ENCODE measurements around the gene FSCN2.

FSCN2 gene

DNA sequence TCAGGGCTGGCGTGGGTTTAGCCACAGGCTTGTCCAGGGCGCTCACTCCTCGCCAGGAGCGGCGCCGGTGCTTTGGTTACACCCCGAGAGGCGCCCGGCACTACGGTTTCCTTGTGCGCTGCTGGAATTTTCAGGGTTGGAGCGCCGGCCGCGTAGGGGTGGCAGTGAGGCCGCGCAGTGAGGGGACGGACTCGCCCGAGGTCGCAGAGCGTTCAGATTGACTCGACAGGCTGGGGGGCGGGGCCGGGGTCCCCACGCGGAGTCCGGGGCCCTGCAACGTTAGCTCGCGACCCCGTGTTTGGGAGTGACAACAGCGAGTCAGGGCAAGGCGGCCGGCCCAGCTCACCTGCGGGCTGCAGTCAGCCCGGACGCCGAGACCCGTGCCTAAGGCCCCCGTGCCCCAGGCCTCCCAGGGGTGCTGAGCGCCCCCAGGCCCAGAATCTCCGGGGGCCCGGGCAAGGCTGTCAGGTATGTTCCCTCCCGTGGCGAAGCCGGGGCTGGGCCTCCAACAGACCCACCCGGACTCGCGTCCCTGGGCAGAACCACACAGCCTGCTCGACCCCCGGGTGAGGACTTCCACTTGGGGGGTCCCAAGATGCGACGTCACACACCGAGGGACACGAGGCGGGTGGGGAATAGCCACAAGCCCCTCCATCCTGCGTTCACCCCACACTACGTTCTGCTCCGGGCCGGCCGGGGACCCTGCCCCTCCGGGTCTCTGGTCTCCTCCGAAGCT is 14.3 kb upstream of the FSCN2 start:
- H3K9me3 ChIP-seq, result no peaks in the 10 kb centered on the region
- no peaks in the 10 kb centered on the region for H3K27me3 ChIP-seq
- peaks cover 33 to 36% (median 35%) of the 10 kb centered on the region in 3 donors for H3K36me3 ChIP-seq
- H3K4me1 ChIP-seq, result peaks cover 0 to 49% (median 29%) of the 10 kb centered on the region in 4 donors
- TF ChIP-seq, protein P1, sequence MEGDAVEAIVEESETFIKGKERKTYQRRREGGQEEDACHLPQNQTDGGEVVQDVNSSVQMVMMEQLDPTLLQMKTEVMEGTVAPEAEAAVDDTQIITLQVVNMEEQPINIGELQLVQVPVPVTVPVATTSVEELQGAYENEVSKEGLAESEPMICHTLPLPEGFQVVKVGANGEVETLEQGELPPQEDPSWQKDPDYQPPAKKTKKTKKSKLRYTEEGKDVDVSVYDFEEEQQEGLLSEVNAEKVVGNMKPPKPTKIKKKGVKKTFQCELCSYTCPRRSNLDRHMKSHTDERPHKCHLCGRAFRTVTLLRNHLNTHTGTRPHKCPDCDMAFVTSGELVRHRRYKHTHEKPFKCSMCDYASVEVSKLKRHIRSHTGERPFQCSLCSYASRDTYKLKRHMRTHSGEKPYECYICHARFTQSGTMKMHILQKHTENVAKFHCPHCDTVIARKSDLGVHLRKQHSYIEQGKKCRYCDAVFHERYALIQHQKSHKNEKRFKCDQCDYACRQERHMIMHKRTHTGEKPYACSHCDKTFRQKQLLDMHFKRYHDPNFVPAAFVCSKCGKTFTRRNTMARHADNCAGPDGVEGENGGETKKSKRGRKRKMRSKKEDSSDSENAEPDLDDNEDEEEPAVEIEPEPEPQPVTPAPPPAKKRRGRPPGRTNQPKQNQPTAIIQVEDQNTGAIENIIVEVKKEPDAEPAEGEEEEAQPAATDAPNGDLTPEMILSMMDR (IDR thresholded peaks at IDR 0.05), result no peak
- H3K4me3 ChIP-seq, result peak overlapping the region; percentile 92 to 99
- peak; percentile 67 to 86 for DNase-seq
- intact Hi-C loops (cut with DNase I; ENCODE audit: low total_unique reads), result no loop called here
- H3K27ac ChIP-seq, result peak overlapping the region; percentile 97 to 100

DNA sequence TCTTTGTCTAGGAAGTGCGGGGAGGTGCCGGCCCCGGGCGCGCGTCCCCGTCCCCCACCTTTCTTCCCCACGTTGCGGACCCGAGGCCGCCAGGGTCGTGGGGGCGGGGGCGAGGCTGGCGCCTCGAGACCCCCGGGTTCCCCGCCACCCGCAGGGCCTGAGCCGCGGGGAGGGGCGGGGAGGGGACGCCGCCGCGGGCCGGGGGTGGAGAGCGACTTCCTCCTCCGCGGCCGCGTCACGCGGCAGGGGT is 13.8 kb upstream of the FSCN2 start:
- H3K4me3 ChIP-seq, result peak overlapping the region; percentile 92 to 99
- DNase-seq, result no peak
- H3K9me3 ChIP-seq, result no peaks in the 10 kb centered on the region
- peak overlapping the region; percentile 97 to 100 for H3K27ac ChIP-seq
- H3K4me1 ChIP-seq, result peaks cover 0 to 49% (median 34%) of the 10 kb centered on the region in 4 donors
- intact Hi-C loops (cut with DNase I; ENCODE audit: low total_unique reads), result no loop called here
- peaks cover 28 to 31% (median 30%) of the 10 kb centered on the region in 3 donors for H3K36me3 ChIP-seq
- H3K27me3 ChIP-seq, result no peaks in the 10 kb centered on the region
- TF ChIP-seq, protein P1 (IDR thresholded peaks at IDR 0.05), result no peak

DNA sequence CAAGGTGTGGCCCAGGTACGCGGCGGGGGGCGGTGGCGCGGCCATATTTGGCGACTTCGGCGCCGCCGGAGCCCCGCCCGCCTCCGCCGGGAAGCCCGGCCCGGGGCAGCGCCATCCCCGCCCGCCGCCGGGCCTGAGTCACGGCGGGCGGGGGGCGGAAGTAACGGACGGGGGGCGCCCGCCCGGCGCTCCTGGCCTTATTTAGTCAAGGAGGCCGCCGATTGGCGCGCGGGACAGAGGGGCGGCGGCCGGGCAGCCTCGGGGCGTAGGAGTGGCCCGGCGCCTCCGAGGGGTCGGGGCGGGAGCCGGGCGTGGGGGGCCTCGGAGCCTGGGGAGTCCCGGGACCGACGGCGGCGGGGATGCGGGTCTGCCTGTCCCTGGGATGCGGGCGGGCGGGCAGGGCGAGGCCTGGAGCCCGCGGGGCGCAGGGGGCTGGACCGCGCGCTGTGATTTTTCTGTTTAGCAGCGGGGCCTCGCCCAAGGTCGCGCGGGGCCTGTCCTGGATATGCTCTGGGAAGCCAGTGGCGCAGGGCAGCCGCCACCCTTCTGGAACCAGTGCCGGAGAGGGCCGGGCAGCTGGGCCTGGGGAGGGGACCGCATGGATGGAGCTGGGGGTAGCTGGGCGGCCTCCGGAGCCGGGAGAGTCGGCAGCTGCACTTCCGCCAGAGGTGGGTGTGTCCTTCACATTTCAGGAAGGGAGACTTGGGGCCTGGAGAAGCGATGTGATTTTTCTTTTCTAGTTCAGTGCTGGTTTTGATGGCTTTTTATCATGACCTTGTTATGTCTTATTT is 13.2 kb upstream of the FSCN2 start:
- H3K36me3 ChIP-seq, result peaks cover 23 to 26% (median 25%) of the 10 kb centered on the region in 3 donors
- H3K4me3 ChIP-seq, result peak overlapping the region; percentile 92 to 99
- no peaks in the 10 kb centered on the region for H3K27me3 ChIP-seq
- H3K4me1 ChIP-seq, result peaks cover 0 to 51% (median 39%) of the 10 kb centered on the region in 4 donors
- DNase-seq, result peak; percentile 87 to 94
- intact Hi-C loops (cut with DNase I; ENCODE audit: low total_unique reads), result loop anchor here (5.0 kb wide), 1 partner anchor 87 kb away; no protein-coding TSS in a partner anchor
- H3K27ac ChIP-seq, result peak overlapping the region; percentile 97 to 100
- no peaks in the 10 kb centered on the region for H3K9me3 ChIP-seq
- TF ChIP-seq, protein P1 (IDR thresholded peaks at IDR 0.05), result no peak

DNA sequence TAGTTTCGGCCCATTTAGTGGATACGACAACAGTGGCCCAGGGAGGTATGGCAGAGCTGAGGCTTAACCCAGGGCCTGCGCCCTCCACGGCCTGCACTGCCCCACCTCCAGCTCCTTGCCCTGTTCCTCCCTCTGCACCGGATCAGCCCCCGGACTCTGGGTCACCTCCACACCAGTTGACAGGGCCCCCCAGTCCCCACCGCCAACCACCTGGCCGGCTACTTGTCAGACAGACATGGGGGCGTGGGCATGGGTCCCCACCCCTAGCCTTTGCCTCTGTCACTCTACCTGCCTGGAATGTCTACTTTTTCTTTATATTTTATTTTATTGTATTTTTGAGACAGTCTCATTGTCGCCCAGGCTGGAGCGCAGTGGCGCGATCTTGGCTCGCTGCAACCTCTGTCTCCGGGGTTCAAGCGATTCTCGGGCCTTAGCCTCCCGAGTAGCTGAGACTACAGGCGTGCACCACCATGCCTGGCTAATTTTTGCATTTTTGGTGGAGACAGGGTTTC is 12.6 kb upstream of the FSCN2 start:
- peak overlapping the region; percentile 92 to 99 for H3K4me3 ChIP-seq
- TF ChIP-seq, protein P1 (IDR thresholded peaks at IDR 0.05), result no peak
- intact Hi-C loops (cut with DNase I; ENCODE audit: low total_unique reads), result loop anchor here (2.0 to 5.0 kb wide), 2 partner anchors 55 to 87 kb away; no protein-coding TSS in a partner anchor
- H3K27ac ChIP-seq, result peak overlapping the region; percentile 97 to 100
- peaks cover 0 to 55% (median 41%) of the 10 kb centered on the region in 4 donors for H3K4me1 ChIP-seq
- peak in 1 of 2 donors; percentile 73 for DNase-seq
- H3K27me3 ChIP-seq, result no peaks in the 10 kb centered on the region
- no peaks in the 10 kb centered on the region for H3K9me3 ChIP-seq
- peaks cover 17 to 19% (median 18%) of the 10 kb centered on the region in 3 donors for H3K36me3 ChIP-seq

DNA sequence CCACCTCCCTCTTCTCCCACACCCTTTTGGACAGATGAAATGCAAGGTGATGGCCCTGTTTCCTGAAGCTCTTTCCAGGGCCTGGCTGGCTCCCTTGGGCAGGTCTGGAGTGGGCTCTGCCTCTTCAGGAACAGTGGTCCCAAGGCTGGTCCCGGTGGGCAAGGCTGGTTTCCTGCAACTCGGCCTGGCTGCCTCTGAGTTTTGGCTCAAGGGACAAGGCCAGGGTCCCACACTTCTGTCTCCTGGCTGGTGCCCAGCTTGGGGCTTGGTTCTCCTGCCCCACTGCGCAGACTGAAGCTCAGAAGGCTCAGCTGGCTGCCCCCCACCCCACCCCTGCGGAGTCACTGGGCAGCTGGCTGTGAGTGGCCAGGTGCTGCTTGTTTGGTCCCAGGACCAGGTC is 11.7 kb upstream of the FSCN2 start:
- peak overlapping the region; percentile 97 to 100 for H3K27ac ChIP-seq
- peaks cover 0 to 55% (median 41%) of the 10 kb centered on the region in 4 donors for H3K4me1 ChIP-seq
- no peaks in the 10 kb centered on the region for H3K9me3 ChIP-seq
- peaks cover 8 to 10% (median 10%) of the 10 kb centered on the region in 3 donors for H3K36me3 ChIP-seq
- TF ChIP-seq, protein P1 (IDR thresholded peaks at IDR 0.05), result no peak
- DNase-seq, result no peak
- H3K27me3 ChIP-seq, result no peaks in the 10 kb centered on the region
- intact Hi-C loops (cut with DNase I; ENCODE audit: low total_unique reads), result loop anchor here (2.0 to 5.0 kb wide), 2 partner anchors 54 to 86 kb away; no protein-coding TSS in a partner anchor
- peak overlapping the region; percentile 92 to 99 for H3K4me3 ChIP-seq
